Suprapubic skin (tissue), 4 donors: ENCODE measurements around the gene SMIM24. TPM values are rescaled to one million over a fixed set of nuclear protein-coding genes. Genes with fewer than 3 reads are reported as not detected.
"Not testable (repeated sequence)": the region's sequence is repeated elsewhere in the genome, so short reads cannot be mapped to it uniquely, and the experiment has no call there.

Experiments
- DNase-seq, 2 donors: peaks; one replicate each; pipeline ENCODE4 v3.0.0-alpha.2; 2019; ENCODE audit warnings: low spot score in 2 of 2
- H3K27ac ChIP-seq: fragments of 200-600 bp; sonication (generic); one replicate; pipeline ENCODE4 v1.5.1; 2019
- H3K27me3 ChIP-seq: fragments of 200-600 bp; sonication (generic); one replicate; pipeline ENCODE4 v1.5.1; 2019
- H3K36me3 ChIP-seq: fragments of 200-600 bp; sonication (generic); one replicate; pipeline ENCODE4 v1.5.1; 2019
- H3K4me1 ChIP-seq: fragments of 200-600 bp; sonication (generic); one replicate; pipeline ENCODE4 v1.5.1; 2019
- H3K4me3 ChIP-seq: fragments of 200-600 bp; sonication (generic); one replicate; pipeline ENCODE4 v1.5.1; 2019; ENCODE audit warnings: mild to moderate bottlenecking
- H3K9me3 ChIP-seq: fragments of 200-600 bp; sonication (generic); one replicate; pipeline ENCODE4 v1.5.1; 2019
- EP300 ChIP-seq: sonication (generic); formaldehyde crosslinking; IDR thresholded peaks from one replicate; pipeline ENCODE4 v1.6.1; 2017; ENCODE audit warnings: antibody characterized with exemption
- POLR2A ChIP-seq, 2 donors: fragments of 450-650 bp; IDR thresholded peaks; one replicate each; pipeline ENCODE4 v1.6.1; 2017; ENCODE audit warnings: antibody characterized with exemption in 2 of 2, mild to moderate bottlenecking in 2 of 2, moderate library complexity in 2 of 2
- POLR2AphosphoS5 ChIP-seq, 3 donors: sonication (generic); formaldehyde crosslinking; IDR thresholded peaks; one replicate each; pipeline ENCODE4 v1.6.1; 2017; ENCODE audit warnings: antibody characterized with exemption in 3 of 3
- WGBS: methylation state at CpG from one replicate; pipeline ENCODE4 v1.1.5; 2018; 5-methylcytosine and 5-hydroxymethylcytosine counted together
- total RNA-seq, 4 donors: library from RNA; depleted of rRNA; stranded (reverse); fragments of >200 nt; gene quantifications; one replicate each; pipeline ENCODE4 v1.1.0, GENCODE V29; 2016
- TF ChIP-seq, protein P1 (sequence below), 2 donors: fragments of 200-600 bp in 1 of 2; fragments of 450-650 bp in 1 of 2; sonication (generic) in 1 of 2; IDR thresholded peaks; one replicate each; pipeline ENCODE4 v1.5.1; 2016 to 2019; ENCODE audit warnings: antibody characterized with exemption in 2 of 2, mild to moderate bottlenecking in 1 of 2, moderate library complexity in 1 of 2

The SMIM24 gene
- total RNA-seq, 4 donors from 2014 or later: 2.1 TPM; not detected in 3

DNA sequence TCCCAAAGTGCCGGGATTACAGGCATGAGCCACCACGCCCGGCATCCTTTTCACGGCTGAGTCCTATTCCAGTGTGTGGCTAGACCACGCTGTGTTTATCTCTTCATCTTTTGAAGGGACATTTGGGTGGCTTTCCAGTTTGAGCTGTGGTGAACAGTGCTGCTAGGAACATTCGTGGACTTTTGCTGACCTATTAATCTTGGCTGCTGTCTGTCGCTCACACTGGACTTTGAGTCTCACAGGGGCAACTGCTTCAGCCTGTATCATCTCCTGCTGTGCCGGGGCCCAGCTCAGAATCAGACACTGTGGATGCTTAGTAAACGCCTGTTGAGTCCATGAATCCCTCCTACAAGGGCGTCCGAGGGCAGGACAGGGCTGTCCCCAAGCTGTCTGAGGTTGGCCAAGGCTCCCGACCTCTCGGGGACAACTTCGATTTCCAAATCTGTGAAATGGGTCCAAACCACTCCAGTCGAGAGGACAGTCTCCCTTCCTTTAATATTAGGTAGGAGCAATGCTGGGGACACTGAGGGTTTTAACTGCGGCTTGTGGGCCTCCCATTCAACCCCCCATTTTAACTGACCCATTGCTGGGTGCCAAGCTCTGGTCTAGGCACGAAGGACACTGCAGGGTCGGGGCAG, 48.4 kb downstream of the SMIM24 start:
- no peak for TF ChIP-seq POLR2AphosphoS5 (IDR thresholded peaks at IDR 0.05)
- no peak for TF ChIP-seq POLR2A (IDR thresholded peaks at IDR 0.05)
- TF ChIP-seq, protein P1, sequence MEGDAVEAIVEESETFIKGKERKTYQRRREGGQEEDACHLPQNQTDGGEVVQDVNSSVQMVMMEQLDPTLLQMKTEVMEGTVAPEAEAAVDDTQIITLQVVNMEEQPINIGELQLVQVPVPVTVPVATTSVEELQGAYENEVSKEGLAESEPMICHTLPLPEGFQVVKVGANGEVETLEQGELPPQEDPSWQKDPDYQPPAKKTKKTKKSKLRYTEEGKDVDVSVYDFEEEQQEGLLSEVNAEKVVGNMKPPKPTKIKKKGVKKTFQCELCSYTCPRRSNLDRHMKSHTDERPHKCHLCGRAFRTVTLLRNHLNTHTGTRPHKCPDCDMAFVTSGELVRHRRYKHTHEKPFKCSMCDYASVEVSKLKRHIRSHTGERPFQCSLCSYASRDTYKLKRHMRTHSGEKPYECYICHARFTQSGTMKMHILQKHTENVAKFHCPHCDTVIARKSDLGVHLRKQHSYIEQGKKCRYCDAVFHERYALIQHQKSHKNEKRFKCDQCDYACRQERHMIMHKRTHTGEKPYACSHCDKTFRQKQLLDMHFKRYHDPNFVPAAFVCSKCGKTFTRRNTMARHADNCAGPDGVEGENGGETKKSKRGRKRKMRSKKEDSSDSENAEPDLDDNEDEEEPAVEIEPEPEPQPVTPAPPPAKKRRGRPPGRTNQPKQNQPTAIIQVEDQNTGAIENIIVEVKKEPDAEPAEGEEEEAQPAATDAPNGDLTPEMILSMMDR (IDR thresholded peaks at IDR 0.05): no peak
- no peak for TF ChIP-seq EP300
- no peak overlapping the region for H3K4me3 ChIP-seq
- WGBS: 86% methylated on average over 15 of the region's 18 CpGs
- H3K27me3 ChIP-seq: no peaks in the 10 kb centered on the region
- DNase-seq: no peak
- no peaks in the 10 kb centered on the region for H3K9me3 ChIP-seq
- H3K36me3 ChIP-seq: peaks cover 24% of the 10 kb centered on the region
- H3K4me1 ChIP-seq: peaks cover 58% of the 10 kb centered on the region
- peak overlapping the region; percentile 63 for H3K27ac ChIP-seq

DNA sequence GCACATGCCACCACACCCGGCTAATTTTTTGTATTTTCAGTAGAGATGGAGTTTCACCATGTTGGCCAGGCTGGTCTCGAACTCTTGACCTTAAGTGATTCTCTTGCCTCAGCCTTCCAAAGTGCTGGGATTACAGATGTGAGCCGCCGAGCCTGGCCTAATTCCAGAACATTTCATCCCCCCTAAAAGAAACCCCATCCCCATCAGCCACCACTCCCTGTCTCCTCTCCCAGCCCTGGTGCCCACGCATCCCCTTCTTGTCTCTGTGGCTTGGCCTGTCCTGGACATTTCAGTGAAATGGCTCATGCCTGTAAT, 50.0 kb downstream of the SMIM24 start:
- Histone ChIP-seq H3K4me1 (peaks cover 53% of the 10 kb centered on the region), H3K27ac (peak overlapping the region; percentile 82), H3K36me3 (peaks cover 29% of the 10 kb centered on the region)
- H3K27me3 ChIP-seq, H3K9me3 ChIP-seq, H3K4me3 ChIP-seq, DNase-seq: not testable (repeated sequence)
- 56% methylated on average over 5 of the region's 5 CpGs for WGBS

DNA sequence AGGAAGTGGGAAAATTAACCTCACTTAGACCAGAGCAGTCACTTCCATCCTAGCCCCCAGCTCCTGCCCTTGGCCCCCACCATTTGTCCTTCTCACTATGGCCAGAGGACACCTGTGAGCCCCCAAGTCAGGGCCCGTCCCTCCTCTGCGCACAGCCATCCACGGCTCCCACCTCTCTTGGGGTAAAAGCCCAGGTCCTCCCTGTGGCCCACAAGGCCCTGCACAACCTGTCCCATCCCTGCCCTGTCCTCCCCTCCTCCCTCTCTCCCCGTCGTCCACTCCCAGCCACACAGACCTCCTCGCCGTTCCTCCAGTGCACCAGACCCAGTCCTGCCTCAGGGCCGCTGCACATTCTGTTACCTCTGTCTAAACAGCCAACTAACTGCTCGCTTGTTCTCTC, 53.9 kb downstream of the SMIM24 start:
- TF ChIP-seq POLR2A (IDR thresholded peaks at IDR 0.05) (no peak), EP300 (no peak), POLR2AphosphoS5 (IDR thresholded peaks at IDR 0.05) (no peak)
- TF ChIP-seq, protein P1 (IDR thresholded peaks at IDR 0.05): no peak
- no peaks in the 10 kb centered on the region for H3K9me3 ChIP-seq
- no peak for DNase-seq
- H3K27me3 ChIP-seq: no peaks in the 10 kb centered on the region
- H3K4me3 ChIP-seq: no peak overlapping the region
- H3K4me1 ChIP-seq: peaks cover 44% of the 10 kb centered on the region
- H3K36me3 ChIP-seq: peaks cover 20% of the 10 kb centered on the region
- WGBS: 94% methylated on average over 9 of the region's 9 CpGs
- H3K27ac ChIP-seq: no peak overlapping the region

Other genes with a start within 250 kb of the SMIM24 start
- 100 to 1,000 TPM; 135 to 234 (median 194) TPM for gene NFIC, start 113.9 kb downstream of the SMIM24 start, total RNA-seq
- not detected for gene SMIM44, start 2.9 kb upstream of the SMIM24 start, total RNA-seq
- gene DOHH, start 20.1 kb upstream of the SMIM24 start, total RNA-seq: 10 to 100 TPM; 10.9 to 21.7 (median 17.9) TPM
- gene FZR1, start 25.8 kb upstream of the SMIM24 start, total RNA-seq: 10 to 100 TPM; 45.1 to 51.1 (median 47.9) TPM
- 1 to 10 TPM in 2 of 4 donors, not detected in 2; 2.4 to 5.2 TPM for gene TEKTIP1, start 58.6 kb upstream of the SMIM24 start, total RNA-seq
- 100 to 1,000 TPM in 2 of 4 donors, 10 to 100 TPM in 2; 60.4 to 206 (median 119) TPM for gene MFSD12, start 77.1 kb upstream of the SMIM24 start, total RNA-seq
- 100 to 1,000 TPM in 3 of 4 donors, 10 to 100 TPM in 1; 87.9 to 135 (median 118) TPM for gene HMG20B, start 92.4 kb upstream of the SMIM24 start, total RNA-seq
- gene GIPC3, start 105.0 kb upstream of the SMIM24 start, total RNA-seq: under 1 TPM; 0.19 to 0.89 (median 0.37) TPM
- under 1 TPM; 0.32 to 0.85 (median 0.41) TPM for gene TBXA2R, start 126.3 kb upstream of the SMIM24 start, total RNA-seq
- gene CACTIN, start 146.3 kb upstream of the SMIM24 start, total RNA-seq: 10 to 100 TPM; 22.6 to 29.9 (median 27.9) TPM
- 10 to 100 TPM; 16.5 to 25.7 (median 20.8) TPM for gene PIP5K1C, start 219.9 kb upstream of the SMIM24 start, total RNA-seq
- 10 to 100 TPM; 11.4 to 28.1 (median 20.1) TPM for gene TJP3, start 227.9 kb upstream of the SMIM24 start, total RNA-seq